Ascending aorta (tissue), 2 donors: ENCODE results near the gene TCN2. TPM values are rescaled to one million over a fixed set of nuclear protein-coding genes. Genes with fewer than 3 reads are reported as not detected.
A peak's percentile ranks its signal among the peaks of the same experiment; 100 is the strongest.
"Not testable (repeated sequence)": the region's sequence is repeated elsewhere in the genome, so short reads cannot be mapped to it uniquely, and the experiment has no call there.

Source experiments
- DNase-seq, 2 donors: peaks; one replicate each; pipeline ENCODE4 v3.0.0-alpha.2; 2019; ENCODE audit warnings: low spot score in 2 of 2
- H3K27ac ChIP-seq, 2 donors: fragments of 200-600 bp; sonication (generic); one replicate each; pipeline ENCODE4 v1.5.1; 2016 to 2017; ENCODE audit warnings: mild to moderate bottlenecking in 1 of 2
- H3K27me3 ChIP-seq: fragments of 200-600 bp; sonication (generic); one replicate; pipeline ENCODE4 v1.5.1; 2017
- H3K36me3 ChIP-seq, 2 donors: fragments of 200-600 bp; sonication (generic); one replicate each; pipeline ENCODE4 v1.5.1; 2016
- H3K4me1 ChIP-seq, 2 donors: fragments of 200-600 bp; sonication (generic); one replicate each; pipeline ENCODE4 v1.5.1; 2016 to 2017; ENCODE audit warnings: mild to moderate bottlenecking in 1 of 2
- H3K4me3 ChIP-seq, 2 donors: fragments of 200-600 bp; sonication (generic); one replicate each; pipeline ENCODE4 v1.5.1; 2016 to 2017; ENCODE audit warnings: mild to moderate bottlenecking in 1 of 2
- H3K9me3 ChIP-seq, 2 donors: fragments of 200-600 bp; sonication (generic); one replicate each; pipeline ENCODE4 v1.5.1; 2016
- intact Hi-C: fragments of 100-400 bp; cut with DNase I; formaldehyde crosslinking; loops from one replicate; pipeline ENCODE4 v1.15.1; 2023
- total RNA-seq: library from RNA; depleted of rRNA; stranded (reverse); fragments of >200 nt; gene quantifications from one replicate; pipeline ENCODE4 v1.1.0, GENCODE V29; 2016
- TF ChIP-seq, protein P1 (sequence below), 3 experiments: fragments of 200-600 bp in 2 of 3; fragments of 450-650 bp in 1 of 3; sonication (generic) in 2 of 3; IDR thresholded peaks; one replicate each; pipeline ENCODE4 v1.5.1; 2016 to 2019; ENCODE audit warnings: antibody characterized with exemption in 3 of 3, mild to moderate bottlenecking in 1 of 3, moderate library complexity in 1 of 3

The TCN2 gene
- 56.8 TPM for total RNA-seq

DNA sequence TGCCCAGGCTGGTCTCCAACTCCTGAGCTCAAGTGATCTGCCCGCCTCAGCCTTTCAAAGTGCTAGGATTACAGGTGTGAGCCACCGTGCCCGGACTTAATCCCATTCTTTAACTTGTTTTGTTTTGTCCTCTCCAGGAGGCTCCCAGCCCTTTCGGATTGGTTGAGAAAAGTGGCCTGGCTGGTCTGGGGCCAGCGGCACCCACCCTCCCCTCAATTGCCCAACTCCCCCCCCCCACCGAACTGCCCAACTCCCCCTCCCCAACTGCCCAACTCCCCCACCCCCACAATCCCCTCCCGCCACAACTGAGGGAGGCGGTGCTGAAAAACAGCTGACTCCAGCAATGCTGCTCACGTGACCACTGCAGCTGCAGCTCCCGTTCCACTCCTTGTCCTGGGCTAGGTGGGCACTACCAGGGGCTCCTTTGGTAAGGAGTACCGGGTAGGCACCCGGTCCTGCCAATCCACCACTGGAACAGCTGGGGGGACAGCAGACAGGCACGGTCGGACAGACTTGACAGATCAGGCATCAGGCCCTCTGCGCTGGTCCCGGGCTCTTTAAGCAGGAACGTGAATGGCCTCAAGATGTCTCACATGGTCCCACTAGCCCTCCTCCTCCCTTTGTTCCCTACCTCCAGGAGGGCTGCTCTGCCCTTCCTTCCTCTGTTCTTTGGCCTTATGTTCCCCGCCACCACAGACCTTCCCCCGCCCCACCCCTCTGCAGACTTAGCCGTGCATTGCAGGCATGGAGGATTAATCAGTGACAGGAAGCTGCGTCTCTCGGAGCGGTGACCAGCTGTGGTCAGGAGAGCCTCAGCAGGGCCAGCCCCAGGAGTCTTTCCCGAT is at the start of gene TCN2:
TCN2 (plus strand) TSS at position 720 of the 845 bp plus-strand sequence. CDS start 158 bp downstream, outside the sequence.
- H3K4me3 ChIP-seq, result peak within 1 kb of the TSS; percentile 69 to 76
- H3K9me3 ChIP-seq, result no peaks in the 10 kb centered on the region
- H3K36me3 ChIP-seq, result peaks cover 0 to 6% of the 10 kb centered on the region in 2 donors
- TF ChIP-seq, protein P1, sequence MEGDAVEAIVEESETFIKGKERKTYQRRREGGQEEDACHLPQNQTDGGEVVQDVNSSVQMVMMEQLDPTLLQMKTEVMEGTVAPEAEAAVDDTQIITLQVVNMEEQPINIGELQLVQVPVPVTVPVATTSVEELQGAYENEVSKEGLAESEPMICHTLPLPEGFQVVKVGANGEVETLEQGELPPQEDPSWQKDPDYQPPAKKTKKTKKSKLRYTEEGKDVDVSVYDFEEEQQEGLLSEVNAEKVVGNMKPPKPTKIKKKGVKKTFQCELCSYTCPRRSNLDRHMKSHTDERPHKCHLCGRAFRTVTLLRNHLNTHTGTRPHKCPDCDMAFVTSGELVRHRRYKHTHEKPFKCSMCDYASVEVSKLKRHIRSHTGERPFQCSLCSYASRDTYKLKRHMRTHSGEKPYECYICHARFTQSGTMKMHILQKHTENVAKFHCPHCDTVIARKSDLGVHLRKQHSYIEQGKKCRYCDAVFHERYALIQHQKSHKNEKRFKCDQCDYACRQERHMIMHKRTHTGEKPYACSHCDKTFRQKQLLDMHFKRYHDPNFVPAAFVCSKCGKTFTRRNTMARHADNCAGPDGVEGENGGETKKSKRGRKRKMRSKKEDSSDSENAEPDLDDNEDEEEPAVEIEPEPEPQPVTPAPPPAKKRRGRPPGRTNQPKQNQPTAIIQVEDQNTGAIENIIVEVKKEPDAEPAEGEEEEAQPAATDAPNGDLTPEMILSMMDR (IDR thresholded peaks at IDR 0.05), result no peak
- intact Hi-C loops, result loop anchor here (2.0 kb wide), 1 partner anchor 28 kb away; the partner anchor contains the start of gene SLC35E4
- peaks cover 5 to 13% of the 10 kb centered on the region in 2 donors for H3K4me1 ChIP-seq
- peak; percentile 24 to 83 for DNase-seq
- peak within 1 kb of the TSS; percentile 60 to 63 for H3K27ac ChIP-seq
- H3K27me3 ChIP-seq, result no peaks in the 10 kb centered on the region

DNA sequence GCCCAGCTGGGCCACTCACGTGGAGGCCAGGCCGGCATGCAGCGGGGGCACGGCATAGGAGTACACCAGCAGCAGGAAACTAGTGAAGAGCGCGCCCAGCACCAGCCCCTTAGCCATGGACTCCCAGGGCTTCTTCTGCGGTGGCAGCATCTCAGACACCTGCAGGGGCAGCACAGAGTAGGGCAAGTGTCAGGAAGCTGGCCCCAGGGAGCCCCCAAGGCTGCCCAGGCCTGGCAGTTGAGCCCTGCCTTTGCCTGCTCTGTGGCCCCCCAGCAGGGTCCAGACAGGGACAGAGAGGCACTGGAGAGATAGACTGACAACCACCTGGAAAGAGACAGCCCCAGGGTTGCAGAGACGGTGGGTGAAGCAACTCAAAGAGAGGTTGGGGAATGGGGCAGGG is 49.7 kb upstream of the TCN2 start:
- Histone ChIP-seq H3K4me1 (no peaks in the 10 kb centered on the region), H3K9me3 (no peaks in the 10 kb centered on the region), H3K27ac (no peak overlapping the region), H3K4me3 (no peak overlapping the region), H3K36me3 (peaks cover 0 to 9% of the 10 kb centered on the region in 2 donors), H3K27me3 (no peaks in the 10 kb centered on the region)
- TF ChIP-seq, protein P1 (IDR thresholded peaks at IDR 0.05), result no peak
- intact Hi-C loops, result no loop called here
- no peak for DNase-seq

DNA sequence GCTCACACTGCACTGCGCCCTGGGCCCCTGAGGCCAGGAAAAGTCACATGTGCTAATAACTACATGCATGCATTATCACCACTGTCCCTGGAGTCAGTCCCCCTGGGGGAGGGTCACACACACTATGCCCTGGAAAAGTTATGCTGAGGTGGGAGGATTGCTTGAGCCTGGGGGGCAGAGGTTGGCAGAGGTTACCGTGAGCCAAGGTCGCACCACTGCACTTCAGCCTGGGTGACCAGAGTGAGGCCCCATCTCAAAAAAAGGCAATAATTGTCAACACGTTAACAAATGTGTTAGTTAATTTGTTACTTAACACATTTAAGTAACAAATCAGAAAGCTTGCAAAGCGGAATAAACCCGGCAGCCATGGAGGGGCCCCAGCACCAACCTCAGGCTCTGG is 47.1 kb upstream of the TCN2 start:
- H3K9me3 ChIP-seq, result no peaks in the 10 kb centered on the region
- no peak overlapping the region for H3K27ac ChIP-seq
- intact Hi-C loops, result no loop called here
- H3K36me3 ChIP-seq, result peaks cover 0 to 5% of the 10 kb centered on the region in 2 donors
- TF ChIP-seq, protein P1 (IDR thresholded peaks at IDR 0.05), result no peak
- no peaks in the 10 kb centered on the region for H3K4me1 ChIP-seq
- H3K4me3 ChIP-seq, result no peak overlapping the region
- no peak for DNase-seq
- H3K27me3 ChIP-seq, result no peaks in the 10 kb centered on the region

GRCh38 chr22:30560643-30561202 is 46.3 kb upstream of the TCN2 start:
- H3K4me1 ChIP-seq, DNase-seq, H3K9me3 ChIP-seq, H3K4me3 ChIP-seq, H3K27ac ChIP-seq, H3K27me3 ChIP-seq, H3K36me3 ChIP-seq, intact Hi-C loops: not testable (repeated sequence)

GRCh38 chr22:30561402-30562189 is 45.4 kb upstream of the TCN2 start:
- Histone ChIP-seq H3K4me1 (no peaks in the 10 kb centered on the region), H3K9me3 (no peaks in the 10 kb centered on the region), H3K36me3 (no peaks in the 10 kb centered on the region), H3K27me3 (no peaks in the 10 kb centered on the region), H3K27ac (no peak overlapping the region), H3K4me3 (no peak overlapping the region)
- TF ChIP-seq, protein P1 (IDR thresholded peaks at IDR 0.05), result no peak
- intact Hi-C loops, result no loop called here
- DNase-seq, result no peak
